ENCODE results near the gene SORCS2. TPM values are rescaled to one million over a fixed set of nuclear protein-coding genes. Genes with fewer than 3 reads are reported as not detected.

SORCS2 gene
- total and polyA plus RNA-seq, 2 of the 4 experiments (the other 2 are of a cell fraction) = 0.36 to 0.62 TPM

DNA sequence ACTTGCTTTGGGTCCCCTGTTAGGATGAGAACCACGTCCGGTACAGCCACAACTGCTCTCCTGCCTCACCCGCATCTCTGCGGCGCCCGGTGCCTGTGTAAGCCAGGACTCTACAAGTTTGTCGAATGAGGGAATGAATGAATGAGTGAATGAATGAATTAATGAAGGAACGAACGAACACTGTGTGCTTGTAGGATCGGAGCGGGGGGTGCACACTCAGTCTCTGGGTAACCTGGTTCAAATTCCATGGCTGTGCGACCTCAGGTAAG lies 443.8 kb downstream of the SORCS2 start:
- Histone ChIP-seq H3K9me1 (ENCODE audit: insufficient read depth, low read length) (peaks cover 16% of the 10 kb centered on the region), H3K36me3 (ENCODE audit: control insufficient read depth, insufficient read depth, low read length) (no peaks in the 10 kb centered on the region), H2AFZ (replicated peaks; ENCODE audit: low read length, poor library complexity) (no peak overlapping the region), H2BK5ac (ENCODE audit: low read depth, low read length, poor library complexity, severe bottlenecking) (no peak overlapping the region), H3K27ac (ENCODE audit: insufficient read depth, low read length) (no peak overlapping the region), H4K8ac (ENCODE audit: low read depth in 2 of 2, low read length in 2 of 2) (no peak overlapping the region), H4K20me1 (ENCODE audit: insufficient read depth, low read length) (no peaks in the 10 kb centered on the region), H2BK120ac (ENCODE audit: low read depth, low read length) (no peak overlapping the region), H4K91ac (ENCODE audit: insufficient read depth, low read depth, low read length) (no peak overlapping the region), H3K14ac (replicated peaks; ENCODE audit: low read depth, low read length) (no peak overlapping the region), H2BK20ac (ENCODE audit: low read depth, low read length) (no peak overlapping the region), H3K4ac (ENCODE audit: low read depth, low read length) (no peak overlapping the region), H3K23ac (ENCODE audit: low read depth, low read length) (no peak overlapping the region), H3K18ac (ENCODE audit: low read depth, low read length) (no peak overlapping the region), H2AK9ac (replicated peaks; ENCODE audit: low read depth, low read length, poor library complexity) (no peak overlapping the region), H4K5ac (ENCODE audit: low read depth, low read length) (no peak overlapping the region), H3K79me1 (ENCODE audit: low read depth in 1 of 2, low read length in 2 of 2) (no peaks in the 10 kb centered on the region), H2AK5ac (ENCODE audit: low read depth, low read length) (no peak overlapping the region), H3K9ac (ENCODE audit: low read depth, low read length) (no peak overlapping the region), H3K4me3 (ENCODE audit: insufficient read depth, low read depth, low read length) (no peak overlapping the region), H2BK15ac (ENCODE audit: low read depth, low read length) (no peak overlapping the region), H3K9me3 (ENCODE audit: control insufficient read depth, insufficient read depth, low read length) (no peaks in the 10 kb centered on the region), H3K27me3 (ENCODE audit: control insufficient read depth, insufficient read depth, low read length) (peaks cover 7% of the 10 kb centered on the region; the same call in 1 of the 2 replicates), H3K56ac (ENCODE audit: extremely low read depth, insufficient read depth, low read length) (no peak overlapping the region), H3K4me2 (ENCODE audit: low read depth, low read length) (no peak overlapping the region), H3K4me1 (ENCODE audit: control insufficient read depth, insufficient read depth, low read length) (peaks cover 3% of the 10 kb centered on the region)
- TF ChIP-seq MAZ (IDR thresholded peaks at IDR 0.05; ENCODE audit: borderline replicate concordance, low read depth, low read length) (no peak), CEBPB (IDR thresholded peaks at IDR 0.05; ENCODE audit: low read depth, low read length) (no peak), CHD1 (IDR thresholded peaks at IDR 0.05; ENCODE audit: low read depth, low read length) (no peak), BHLHE40 (IDR thresholded peaks at IDR 0.05; ENCODE audit: low read depth, low read length) (no peak), SMC3 (IDR thresholded peaks at IDR 0.05; ENCODE audit: low read depth, low read length) (no peak), FOS (IDR thresholded peaks at IDR 0.05; ENCODE audit: low read depth, low read length) (no peak), RCOR1 (IDR thresholded peaks at IDR 0.05; ENCODE audit: insufficient replicate concordance, low read length) (no peak), NFE2L2 (IDR thresholded peaks at IDR 0.05; ENCODE audit: low read depth, low read length) (no peak)
- TF ChIP-seq, protein P1, sequence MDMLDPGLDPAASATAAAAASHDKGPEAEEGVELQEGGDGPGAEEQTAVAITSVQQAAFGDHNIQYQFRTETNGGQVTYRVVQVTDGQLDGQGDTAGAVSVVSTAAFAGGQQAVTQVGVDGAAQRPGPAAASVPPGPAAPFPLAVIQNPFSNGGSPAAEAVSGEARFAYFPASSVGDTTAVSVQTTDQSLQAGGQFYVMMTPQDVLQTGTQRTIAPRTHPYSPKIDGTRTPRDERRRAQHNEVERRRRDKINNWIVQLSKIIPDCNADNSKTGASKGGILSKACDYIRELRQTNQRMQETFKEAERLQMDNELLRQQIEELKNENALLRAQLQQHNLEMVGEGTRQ (IDR thresholded peaks at IDR 0.05; ENCODE audit: low read depth, low read length) = no peak
- TF ChIP-seq, protein P2, sequence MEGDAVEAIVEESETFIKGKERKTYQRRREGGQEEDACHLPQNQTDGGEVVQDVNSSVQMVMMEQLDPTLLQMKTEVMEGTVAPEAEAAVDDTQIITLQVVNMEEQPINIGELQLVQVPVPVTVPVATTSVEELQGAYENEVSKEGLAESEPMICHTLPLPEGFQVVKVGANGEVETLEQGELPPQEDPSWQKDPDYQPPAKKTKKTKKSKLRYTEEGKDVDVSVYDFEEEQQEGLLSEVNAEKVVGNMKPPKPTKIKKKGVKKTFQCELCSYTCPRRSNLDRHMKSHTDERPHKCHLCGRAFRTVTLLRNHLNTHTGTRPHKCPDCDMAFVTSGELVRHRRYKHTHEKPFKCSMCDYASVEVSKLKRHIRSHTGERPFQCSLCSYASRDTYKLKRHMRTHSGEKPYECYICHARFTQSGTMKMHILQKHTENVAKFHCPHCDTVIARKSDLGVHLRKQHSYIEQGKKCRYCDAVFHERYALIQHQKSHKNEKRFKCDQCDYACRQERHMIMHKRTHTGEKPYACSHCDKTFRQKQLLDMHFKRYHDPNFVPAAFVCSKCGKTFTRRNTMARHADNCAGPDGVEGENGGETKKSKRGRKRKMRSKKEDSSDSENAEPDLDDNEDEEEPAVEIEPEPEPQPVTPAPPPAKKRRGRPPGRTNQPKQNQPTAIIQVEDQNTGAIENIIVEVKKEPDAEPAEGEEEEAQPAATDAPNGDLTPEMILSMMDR (conservative IDR thresholded peaks at IDR 0.05; ENCODE audit: low read depth, low read length) = no peak
- ChIA-PET POLR2A (ENCODE audit: unreplicated experiment) (no interaction called here), CTCF (no interaction called here)
- in situ Hi-C loops (cut with MboI; ENCODE audit: low sequenced_read_pairs) = no loop called here
- no peak for ATAC-seq (ENCODE audit: low read depth)
- dilution Hi-C loops (cut with HindIII; ENCODE audit: low sequenced_read_pairs, unreplicated experiment) = no loop called here
- BruUV-seq (replicated peaks) = no TSS peak
- 92% methylated on average over 5 of the region's 12 CpGs; no CpG with 5 or more reads in 1 of the 2 experiments for WGBS, 2 experiments (ENCODE audit: extremely low coverage in 2 of 2, insufficient read length in 1 of 2)
- no peak for DNase-seq
- intact Hi-C loops (cut with micrococcal nuclease) = no loop called here
